IPS-20b (cell line): ENCODE measurements around the gene SNCB.
A peak's percentile ranks its signal among the peaks of the same experiment; 100 is the strongest.

ENCODE experiments used
- H3K27ac ChIP-seq: one replicate; pipeline ENCODE4 v1.5.1; 2013; ENCODE audit warnings: low read length
- H3K27me3 ChIP-seq: 2 replicates; pipeline ENCODE4 v1.6.1; 2013; ENCODE audit warnings: mild to moderate bottlenecking, low read length, inconsistent platforms; ENCODE audit not compliant: insufficient read depth
- H3K36me3 ChIP-seq: 2 replicates; pipeline ENCODE4 v1.6.1; 2013; ENCODE audit warnings: low read depth, mild to moderate bottlenecking, inconsistent platforms, low read length, moderate library complexity; ENCODE audit not compliant: insufficient read depth
- H3K4me1 ChIP-seq: 2 replicates; pipeline ENCODE4 v1.6.1; 2013; ENCODE audit warnings: mild to moderate bottlenecking, control low read depth, inconsistent platforms, low read length, moderate library complexity; ENCODE audit not compliant: insufficient read depth
- H3K4me3 ChIP-seq: 2 replicates; pipeline ENCODE4 v1.5.1; 2013; ENCODE audit warnings: mild to moderate bottlenecking, low read length, inconsistent platforms
- H3K9ac ChIP-seq: 2 replicates; pipeline ENCODE4 v1.6.1; 2013; ENCODE audit warnings: low read depth, mild to moderate bottlenecking, inconsistent platforms, low read length, moderate library complexity
- H3K9me3 ChIP-seq: 2 replicates; pipeline ENCODE4 v1.6.1; 2013; ENCODE audit warnings: mild to moderate bottlenecking, low read depth, low read length, inconsistent platforms; ENCODE audit not compliant: insufficient read depth

SNCB gene

GRCh38 chr5:176629853-176630680, at the start of gene SNCB, which contains the start of gene EIF4E1B:
Gene SNCB (minus strand): TSS chr5:176630534. CDS start chr5:176629654, 880 bp downstream.
Gene EIF4E1B (plus strand): TSS chr5:176630675. CDS start chr5:176642788, 12,113 bp downstream.
- no peaks in the 10 kb centered on the region for H3K9me3 ChIP-seq
- no peaks in the 10 kb centered on the region for H3K36me3 ChIP-seq
- no peak within 1 kb of the TSS for H3K27ac ChIP-seq
- H3K9ac ChIP-seq: no peak within 1 kb of the TSS
- H3K4me1 ChIP-seq: peaks cover 13% of the 10 kb centered on the region
- H3K4me3 ChIP-seq: peak within 1 kb of the TSS; percentile 79
- H3K27me3 ChIP-seq: peaks cover 90% of the 10 kb centered on the region

GRCh38 chr5:176679365-176680225, 49.3 kb upstream of the SNCB start:
- Histone ChIP-seq H3K4me1 (no peaks in the 10 kb centered on the region), H3K4me3 (peak overlapping the region; percentile 53; the same call in 1 of the 2 replicates), H3K36me3 (no peaks in the 10 kb centered on the region), H3K27ac (no peak overlapping the region), H3K9ac (no peak overlapping the region), H3K9me3 (no peaks in the 10 kb centered on the region), H3K27me3 (peaks cover 34% of the 10 kb centered on the region)

- H3K36me3 ChIP-seq: no peaks in the 10 kb centered on the region
- no peaks in the 10 kb centered on the region for H3K4me1 ChIP-seq
- H3K27ac ChIP-seq: no peak overlapping the region
- H3K9me3 ChIP-seq: no peaks in the 10 kb centered on the region
- peaks cover 30% of the 10 kb centered on the region for H3K27me3 ChIP-seq
- H3K9ac ChIP-seq: no peak overlapping the region
- H3K4me3 ChIP-seq: no peak overlapping the region
These were observed 48.2 kb upstream of the SNCB start for GRCh38 chr5:176678584-176678983.

GRCh38 chr5:176677209-176677939, 47.0 kb upstream of the SNCB start:
- H3K36me3 ChIP-seq: no peaks in the 10 kb centered on the region
- no peak overlapping the region for H3K27ac ChIP-seq
- peaks cover 27% of the 10 kb centered on the region for H3K27me3 ChIP-seq
- peaks cover 1% of the 10 kb centered on the region; the same call in 1 of the 2 replicates for H3K4me1 ChIP-seq
- H3K9me3 ChIP-seq: no peaks in the 10 kb centered on the region
- H3K4me3 ChIP-seq: no peak overlapping the region
- no peak overlapping the region for H3K9ac ChIP-seq

- Histone ChIP-seq H3K4me3 (no peak overlapping the region), H3K9me3 (no peaks in the 10 kb centered on the region), H3K27ac (no peak overlapping the region), H3K36me3 (no peaks in the 10 kb centered on the region), H3K9ac (no peak overlapping the region), H3K27me3 (peaks cover 30% of the 10 kb centered on the region), H3K4me1 (peaks cover 6% of the 10 kb centered on the region; the same call in 1 of the 2 replicates)
These were observed 46.1 kb upstream of the SNCB start for GRCh38 chr5:176676361-176676824.

- no peak overlapping the region for H3K27ac ChIP-seq
- peaks cover 6% of the 10 kb centered on the region; the same call in 1 of the 2 replicates for H3K4me1 ChIP-seq
These were observed 45.5 kb upstream of the SNCB start for GRCh38 chr5:176675676-176676360.

GRCh38 chr5:176674799-176675198, 44.5 kb upstream of the SNCB start:
- H3K9ac ChIP-seq: no peak overlapping the region
- peaks cover 17% of the 10 kb centered on the region for H3K27me3 ChIP-seq
- no peak overlapping the region for H3K27ac ChIP-seq
- no peaks in the 10 kb centered on the region for H3K36me3 ChIP-seq
- H3K4me3 ChIP-seq: no peak overlapping the region
- peaks cover 6% of the 10 kb centered on the region; the same call in 1 of the 2 replicates for H3K4me1 ChIP-seq
- no peaks in the 10 kb centered on the region for H3K9me3 ChIP-seq

More at GRCh38 chr5:176675676-176676360, 45.5 kb upstream of the SNCB start:
- Histone ChIP-seq H3K9me3 (no peaks in the 10 kb centered on the region), H3K4me3 (no peak overlapping the region), H3K27me3 (peaks cover 27% of the 10 kb centered on the region), H3K9ac (no peak overlapping the region), H3K36me3 (no peaks in the 10 kb centered on the region)

GRCh38 chr5:176673651-176674583, 43.6 kb upstream of the SNCB start:
- H3K36me3 ChIP-seq: no peaks in the 10 kb centered on the region

GRCh38 chr5:176671890-176672747, 41.8 kb upstream of the SNCB start:
- H3K4me3 ChIP-seq: 0 out of 2 replicates have a peak overlapping the region, but pooled peaks have one; percentile 7
- no peak overlapping the region for H3K27ac ChIP-seq
- H3K9ac ChIP-seq: no peak overlapping the region; the same call in 1 of the 2 replicates
- H3K4me1 ChIP-seq: peaks cover 6% of the 10 kb centered on the region; the same call in 1 of the 2 replicates
- H3K27me3 ChIP-seq: peaks cover 4% of the 10 kb centered on the region; the same call in 1 of the 2 replicates
- no peaks in the 10 kb centered on the region for H3K9me3 ChIP-seq
- H3K36me3 ChIP-seq: no peaks in the 10 kb centered on the region

More at GRCh38 chr5:176673651-176674583, 43.6 kb upstream of the SNCB start:
- H3K4me1 ChIP-seq: peaks cover 6% of the 10 kb centered on the region; the same call in 1 of the 2 replicates
- no peak overlapping the region for H3K27ac ChIP-seq
- H3K9me3 ChIP-seq: no peaks in the 10 kb centered on the region
- H3K4me3 ChIP-seq: no peak overlapping the region
- H3K27me3 ChIP-seq: peaks cover 8% of the 10 kb centered on the region
- no peak overlapping the region for H3K9ac ChIP-seq
